OCI-LY3 (cell line): ENCODE results near the gene KRT14.

ENCODE experiments used
- CTCF ChIP-seq: fragments of 200-600, 300-600 bp; sonication (generic); IDR thresholded peaks from 2 replicates; pipeline ENCODE4 v1.5.1; 2014; ENCODE audit warnings: antibody characterized with exemption, low read length, low read depth
- EZH2phosphoT487 ChIP-seq: fragments of 200-600 bp; shearing (Covaris generic); IDR thresholded peaks from 2 replicates; pipeline ENCODE4 v1.6.1; 2018; ENCODE audit warnings: antibody characterized with exemption, mixed run types, low read depth

GRCh38 chr17:41578971-41579370, 7.7 kb downstream of the KRT14 start:
- no peak for TF ChIP-seq CTCF
- TF ChIP-seq EZH2phosphoT487 = no peak
